ENCODE data around the gene SLC2A13. TPM values are rescaled to one million over a fixed set of nuclear protein-coding genes. Genes with fewer than 3 reads are reported as not detected.

The SLC2A13 gene
- polyA plus RNA-seq, 3 donors, result 2.2 to 2.9 (median 2.5) TPM

GRCh38 chr12:39713552-39713951 is 392.3 kb downstream of the SLC2A13 start:
- no peaks in the 10 kb centered on the region for H3K79me2 ChIP-seq (ENCODE audit: insufficient read depth, low read length)
- H3K27me3 ChIP-seq (ENCODE audit: control insufficient read depth in 2 of 2, insufficient read depth in 2 of 2, low read length in 2 of 2), result no peaks in the 10 kb centered on the region
- TF ChIP-seq CTCF (IDR thresholded peaks at IDR 0.05), result no peak
- intact Hi-C loops (cut with micrococcal nuclease), result no loop called here
- H3K9me3 ChIP-seq (replicated peaks in 1 of 2; ENCODE audit: control insufficient read depth in 1 of 2, insufficient read depth in 1 of 2, low read length in 2 of 2), result no peaks in the 10 kb centered on the region
- no peak overlapping the region for H3K27ac ChIP-seq (ENCODE audit: low read depth in 1 of 2, low read length in 2 of 2)
- no peak overlapping the region for H3K9ac ChIP-seq (ENCODE audit: insufficient read depth, low read length, poor library complexity, severe bottlenecking)
- WGBS (ENCODE audit: insufficient coverage), result no CpG with 5 or more reads among the region's 14 CpGs
- H3K36me3 ChIP-seq (replicated peaks in 1 of 2; ENCODE audit: control insufficient read depth in 1 of 2, insufficient read depth in 2 of 2, low read length in 2 of 2), result no peaks in the 10 kb centered on the region
- no peak overlapping the region for H2AFZ ChIP-seq (ENCODE audit: insufficient read depth, low read depth, low read length, poor library complexity, severe bottlenecking)
- DNase-seq, result no peak
- H3K4me1 ChIP-seq (ENCODE audit: control insufficient read depth in 1 of 2, insufficient read depth in 2 of 2, low read length in 2 of 2), result no peaks in the 10 kb centered on the region
- Mint-ChIP-seq H3K9me3 (peaks cover 0 to 4% (median 2%) of the 10 kb centered on the region in 7 donors), H3K27ac (no peak overlapping the region), H3K36me3 (no peaks in the 10 kb centered on the region), H3K27me3 (ENCODE audit: low read depth in 3 of 3) (no peaks in the 10 kb centered on the region), H3K4me1 (no peaks in the 10 kb centered on the region), H3K4me3 (no peak overlapping the region)
- H3K4me3 ChIP-seq (replicated peaks in 1 of 3; ENCODE audit: low read depth in 2 of 3, low read length in 3 of 3), result no peak overlapping the region
- no peaks in the 10 kb centered on the region for H4K20me1 ChIP-seq (ENCODE audit: insufficient read depth, low read length)
- no peak overlapping the region for H3K4me2 ChIP-seq (replicated peaks; ENCODE audit: extremely low read depth, low read length, poor library complexity, severe bottlenecking)

DNA sequence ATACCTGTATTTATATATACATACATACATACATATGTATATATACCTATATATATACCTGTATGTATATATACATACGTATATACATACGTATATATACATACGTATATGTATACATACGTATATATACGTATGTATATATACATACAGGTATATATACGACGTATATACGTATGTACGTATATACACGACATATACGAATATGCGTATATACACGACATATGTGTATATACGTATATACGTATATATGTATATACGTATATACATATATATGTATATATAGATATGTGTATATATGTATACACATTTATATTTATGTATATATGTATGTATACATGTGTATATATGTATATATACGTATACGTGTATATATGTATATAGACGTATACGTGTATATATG is 393.5 kb downstream of the SLC2A13 start:
- H3K4me1 ChIP-seq (ENCODE audit: control insufficient read depth in 1 of 2, insufficient read depth in 2 of 2, low read length in 2 of 2), result no peaks in the 10 kb centered on the region
- no peaks in the 10 kb centered on the region for H3K9me3 ChIP-seq (replicated peaks in 1 of 2; ENCODE audit: control insufficient read depth in 1 of 2, insufficient read depth in 1 of 2, low read length in 2 of 2)
- Mint-ChIP-seq H3K27ac (no peak overlapping the region), H3K4me3 (no peak overlapping the region), H3K4me1 (no peaks in the 10 kb centered on the region), H3K36me3 (no peaks in the 10 kb centered on the region), H3K9me3 (peaks cover 0 to 4% (median 2%) of the 10 kb centered on the region in 7 donors), H3K27me3 (ENCODE audit: low read depth in 3 of 3) (peaks cover 0 to 2% (median 0%) of the 10 kb centered on the region in 3 donors)
- no peak for DNase-seq
- H3K36me3 ChIP-seq (replicated peaks in 1 of 2; ENCODE audit: control insufficient read depth in 1 of 2, insufficient read depth in 2 of 2, low read length in 2 of 2), result no peaks in the 10 kb centered on the region
- H3K79me2 ChIP-seq (ENCODE audit: insufficient read depth, low read length), result no peaks in the 10 kb centered on the region
- no peak overlapping the region for H2AFZ ChIP-seq (ENCODE audit: insufficient read depth, low read depth, low read length, poor library complexity, severe bottlenecking)
- no peaks in the 10 kb centered on the region for H4K20me1 ChIP-seq (ENCODE audit: insufficient read depth, low read length)
- H3K27me3 ChIP-seq (ENCODE audit: control insufficient read depth in 2 of 2, insufficient read depth in 2 of 2, low read length in 2 of 2), result no peaks in the 10 kb centered on the region
- no peak for TF ChIP-seq CTCF (IDR thresholded peaks at IDR 0.05)
- no peak overlapping the region for H3K9ac ChIP-seq (ENCODE audit: insufficient read depth, low read length, poor library complexity, severe bottlenecking)
- H3K27ac ChIP-seq (ENCODE audit: low read depth in 1 of 2, low read length in 2 of 2), result no peak overlapping the region
- intact Hi-C loops (cut with micrococcal nuclease), result no loop called here
- H3K4me3 ChIP-seq (replicated peaks in 1 of 3; ENCODE audit: low read depth in 2 of 3, low read length in 3 of 3), result no peak overlapping the region
- H3K4me2 ChIP-seq (replicated peaks; ENCODE audit: extremely low read depth, low read length, poor library complexity, severe bottlenecking), result no peak overlapping the region
- WGBS (ENCODE audit: insufficient coverage), result no CpG with 5 or more reads among the region's 20 CpGs

Small RNA genes within 50 kb of the gene (small RNA-seq; reads per million reads assigned to genes)
- gene RF00414 (ENCODE audit: insufficient read length, low read depth), result not detected

Other genes starting within 250 kb of the SLC2A13 start
- 10 to 100 TPM; 47.7 to 67.2 (median 47.9) TPM for gene LRRK2, start 118.9 kb upstream of the SLC2A13 start, polyA plus RNA-seq